ENCODE data around the gene TTL.
"Not testable (repeated sequence)": the region's sequence is repeated elsewhere in the genome, so short reads cannot be mapped to it uniquely, and the experiment has no call there.

The TTL gene

DNA sequence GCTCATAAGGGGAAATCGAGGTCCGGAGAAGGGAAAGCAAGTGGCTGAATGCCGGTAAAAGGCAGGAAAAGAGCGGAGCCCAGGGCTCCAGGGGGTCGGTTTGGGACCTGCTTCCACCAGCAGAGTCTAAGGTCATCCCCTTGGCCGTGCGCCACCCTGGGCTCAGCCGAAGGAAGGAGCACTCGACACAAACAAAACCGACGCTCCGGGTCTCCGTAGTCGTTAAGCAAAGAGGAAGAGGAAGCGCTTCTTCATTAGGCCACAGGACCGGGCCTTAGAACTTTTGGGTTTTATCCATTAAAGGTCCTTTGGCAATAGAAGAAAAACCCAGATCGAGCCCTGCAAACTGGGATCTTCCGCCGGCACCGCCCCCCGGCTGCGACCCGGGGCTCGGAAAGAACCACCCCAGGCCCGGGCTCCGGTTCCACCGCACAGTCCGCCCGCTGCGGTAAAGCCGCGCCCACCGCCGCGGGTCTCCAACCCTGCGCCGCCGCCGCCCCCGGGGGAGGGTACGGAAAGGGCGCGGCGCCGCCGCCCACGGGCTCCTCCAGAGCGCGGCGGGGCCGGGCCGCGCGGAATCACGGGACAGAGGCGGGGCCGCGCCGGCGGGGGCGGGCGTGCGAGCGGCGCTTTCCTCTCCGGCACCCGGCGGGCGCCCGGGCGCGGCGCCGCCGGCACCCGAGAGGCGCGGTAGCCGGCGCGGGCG is at the start of gene TTL:
Gene TTL, plus strand, starts transcription at position 629 of the 706 bp plus-strand sequence. CDS start 189 bp downstream, outside the sequence.
- in situ Hi-C loops (cut with MboI; ENCODE audit: low pct_unique_long_range_greater_than_20kb, low sequenced_read_pairs), result no loop called here

DNA sequence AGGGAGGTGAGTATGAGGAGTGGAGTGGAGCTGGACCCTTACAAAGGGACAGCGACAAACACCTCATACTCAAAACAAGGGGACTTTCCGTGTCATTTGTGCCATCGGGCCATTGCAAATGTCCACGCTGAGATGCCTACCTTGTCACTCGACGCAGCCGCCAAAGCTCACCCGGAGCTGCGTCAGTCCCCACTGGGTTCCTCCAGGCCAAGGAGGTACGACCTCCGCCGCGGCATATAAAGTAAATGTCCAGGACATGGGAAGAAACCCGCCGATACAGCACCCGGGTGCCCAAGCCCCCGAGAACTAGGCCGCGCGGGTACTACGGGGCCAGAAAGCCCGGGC is 49.6 kb upstream of the TTL start:
- in situ Hi-C loops (cut with MboI; ENCODE audit: low pct_unique_long_range_greater_than_20kb, low sequenced_read_pairs); DNase-seq: not testable (repeated sequence)

More for the DNA sequence above, at the start of gene TTL:
- DNase-seq, result peak; percentile 77

DNA sequence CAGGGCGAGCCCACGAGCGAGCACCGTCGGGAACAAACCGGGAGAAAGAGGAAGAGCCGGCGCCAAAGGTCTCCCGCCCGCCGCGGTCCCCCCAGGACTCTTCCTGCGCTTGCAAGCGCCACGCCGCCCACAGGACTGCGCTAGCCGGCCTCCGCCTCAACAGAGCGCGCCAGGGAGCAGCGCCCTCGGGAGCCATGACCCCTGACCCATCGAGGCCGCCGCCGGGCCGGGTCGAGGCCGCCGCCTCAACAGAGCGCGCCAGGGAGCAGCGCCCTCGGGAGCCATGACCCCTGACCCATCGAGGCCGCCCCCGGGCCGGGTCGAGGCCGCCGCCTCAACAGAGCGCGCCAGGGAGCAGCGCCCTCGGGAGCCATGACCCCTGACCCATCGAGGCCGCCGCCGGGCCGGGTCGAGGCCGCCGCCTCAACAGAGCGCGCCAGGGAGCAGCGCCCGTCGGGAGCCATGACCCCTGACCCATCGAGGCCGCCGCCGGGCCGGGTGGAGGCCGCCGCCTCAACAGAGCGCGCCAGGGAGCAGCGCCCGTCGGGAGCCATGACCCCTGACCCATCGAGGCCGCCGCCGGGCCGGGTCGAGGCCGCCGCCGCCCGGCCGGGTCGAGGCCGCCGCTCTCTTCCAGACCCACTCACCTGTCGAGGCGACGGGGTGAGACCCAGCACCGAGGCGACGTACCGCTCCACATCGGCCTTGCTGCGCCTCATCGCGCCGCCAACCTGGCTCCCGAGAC is 49.0 kb upstream of the TTL start:
- peak; percentile 49 for DNase-seq
- in situ Hi-C loops (cut with MboI; ENCODE audit: low pct_unique_long_range_greater_than_20kb, low sequenced_read_pairs), result not testable (repeated sequence)

DNA sequence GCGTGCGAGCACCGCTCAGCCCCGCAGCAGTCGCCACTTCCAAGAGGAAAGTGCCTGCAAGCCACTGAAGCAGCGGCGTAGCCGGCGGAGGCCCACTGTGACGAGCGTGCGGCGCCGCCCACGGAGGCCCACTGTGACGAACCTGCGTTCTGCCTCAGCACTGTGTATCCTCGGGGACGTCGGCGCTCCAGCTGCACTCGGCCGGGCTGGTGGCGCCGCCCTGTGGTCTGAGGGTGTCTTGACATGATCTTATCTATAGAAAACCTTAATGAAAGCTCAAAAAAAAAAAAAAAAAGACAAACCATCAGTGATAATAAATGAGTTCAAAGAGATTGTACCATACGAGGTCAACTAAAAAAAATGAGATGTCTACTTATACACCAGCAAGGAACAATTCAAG is 48.5 kb upstream of the TTL start, which contains the start of gene RGPD8:
Gene RGPD8, minus strand, starts transcription at position 166 of the 400 bp plus-strand sequence. CDS start 192 bp downstream, outside the sequence.
- in situ Hi-C loops (cut with MboI; ENCODE audit: low pct_unique_long_range_greater_than_20kb, low sequenced_read_pairs), result not testable (repeated sequence)
- DNase-seq, result peak; percentile 90

DNA sequence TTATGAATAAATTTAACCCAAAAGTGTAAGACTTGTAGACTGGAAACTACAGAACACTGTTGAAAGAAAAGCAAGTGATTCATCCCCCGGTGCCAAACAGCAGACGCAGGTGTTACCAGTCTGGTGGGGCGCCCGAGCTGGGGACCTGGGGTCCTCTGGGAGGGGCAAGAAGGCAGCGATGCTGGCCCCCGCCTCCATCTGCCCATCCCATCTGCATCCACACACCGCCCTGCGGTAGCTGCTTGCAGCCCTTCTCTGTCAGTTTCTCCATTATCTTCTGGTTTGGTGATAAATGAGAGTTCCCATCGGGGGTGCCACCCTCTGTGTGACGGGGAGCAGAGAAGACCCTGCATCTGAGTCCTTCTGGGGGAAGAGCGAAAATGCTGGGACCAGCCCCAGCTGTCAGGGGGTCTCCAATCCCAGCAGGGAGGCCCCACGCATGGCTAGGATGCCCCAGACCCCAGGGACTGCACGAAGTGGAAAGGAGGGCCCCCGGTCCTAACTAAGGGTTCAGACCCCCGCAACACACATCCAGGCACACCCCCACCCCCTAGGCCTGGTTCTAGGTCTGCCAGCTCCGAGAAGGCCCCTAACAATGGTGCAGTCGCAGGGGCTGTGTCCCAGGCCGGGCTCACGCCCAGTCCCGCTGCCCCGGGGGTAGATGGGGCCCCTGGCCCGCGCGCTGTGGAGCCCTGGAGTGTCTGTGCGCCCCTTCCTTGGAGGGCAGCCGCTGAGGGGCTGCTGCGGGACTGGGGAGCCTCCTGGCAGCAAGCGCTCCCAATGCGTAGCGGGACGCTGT is 47.8 kb upstream of the TTL start:
- DNase-seq, result no peak
- in situ Hi-C loops (cut with MboI; ENCODE audit: low pct_unique_long_range_greater_than_20kb, low sequenced_read_pairs), result no loop called here

GRCh38 chr2:112434890-112435715 is 46.9 kb upstream of the TTL start:
- in situ Hi-C loops (cut with MboI; ENCODE audit: low pct_unique_long_range_greater_than_20kb, low sequenced_read_pairs); DNase-seq: not testable (repeated sequence)

DNA sequence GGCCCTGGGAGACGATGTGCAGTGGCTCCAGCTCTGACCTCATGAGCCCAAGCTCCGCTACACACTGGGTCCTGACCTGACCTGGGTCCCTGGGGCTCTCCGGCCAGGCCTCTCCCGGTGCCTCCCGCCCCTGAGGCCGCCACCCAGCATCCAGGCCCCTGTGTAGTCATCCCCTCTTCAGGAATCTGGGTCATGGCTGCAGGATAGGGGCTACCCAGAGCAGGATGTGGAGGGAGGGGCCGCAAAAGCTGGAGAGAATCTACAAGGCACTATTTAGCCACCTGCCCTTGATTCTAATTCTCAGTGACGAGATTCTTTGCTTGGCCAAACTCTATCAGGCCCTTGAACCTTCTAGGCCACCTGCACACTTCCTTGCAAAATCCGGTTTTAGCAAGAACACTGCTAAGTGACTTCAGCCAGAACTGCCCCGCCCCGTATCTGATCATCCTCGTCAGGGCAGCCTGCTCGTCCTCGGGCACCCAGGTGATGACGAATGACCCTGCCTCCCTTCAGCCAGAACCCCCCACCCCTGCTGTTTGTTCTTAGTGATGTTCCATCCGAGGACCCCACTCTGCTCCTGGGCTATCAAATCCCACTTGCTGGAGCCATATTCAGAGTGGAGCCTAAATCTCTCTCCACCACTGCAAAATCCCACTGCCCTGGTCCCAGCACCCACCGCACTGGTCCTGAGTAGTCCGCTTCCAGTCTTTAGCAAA is 46.1 kb upstream of the TTL start:
- DNase-seq; in situ Hi-C loops (cut with MboI; ENCODE audit: low pct_unique_long_range_greater_than_20kb, low sequenced_read_pairs): not testable (repeated sequence)

DNA sequence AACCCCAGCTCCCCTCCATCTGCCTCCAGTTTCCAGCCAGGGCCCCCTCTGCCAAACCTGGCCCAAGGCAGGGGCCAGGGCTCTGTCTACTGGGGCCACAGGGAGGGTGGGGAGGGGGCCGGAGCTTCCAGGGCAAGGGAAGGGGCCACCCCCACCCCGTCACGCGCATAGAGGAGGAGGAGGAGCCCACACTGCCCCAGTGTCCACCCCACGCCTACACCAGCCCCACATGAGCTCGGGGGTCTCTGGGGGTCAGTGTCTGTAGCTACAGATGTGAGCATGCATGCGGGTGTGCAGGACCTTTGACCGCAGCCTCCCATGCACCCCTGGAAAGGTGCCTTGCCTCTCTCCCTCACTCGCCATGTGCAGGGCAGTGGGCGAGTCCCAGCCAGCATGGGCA is 45.0 kb upstream of the TTL start:
- in situ Hi-C loops (cut with MboI; ENCODE audit: low pct_unique_long_range_greater_than_20kb, low sequenced_read_pairs); DNase-seq: not testable (repeated sequence)

GRCh38 chr2:112437405-112437831 is 44.5 kb upstream of the TTL start:
- in situ Hi-C loops (cut with MboI; ENCODE audit: low pct_unique_long_range_greater_than_20kb, low sequenced_read_pairs); DNase-seq: not testable (repeated sequence)

DNA sequence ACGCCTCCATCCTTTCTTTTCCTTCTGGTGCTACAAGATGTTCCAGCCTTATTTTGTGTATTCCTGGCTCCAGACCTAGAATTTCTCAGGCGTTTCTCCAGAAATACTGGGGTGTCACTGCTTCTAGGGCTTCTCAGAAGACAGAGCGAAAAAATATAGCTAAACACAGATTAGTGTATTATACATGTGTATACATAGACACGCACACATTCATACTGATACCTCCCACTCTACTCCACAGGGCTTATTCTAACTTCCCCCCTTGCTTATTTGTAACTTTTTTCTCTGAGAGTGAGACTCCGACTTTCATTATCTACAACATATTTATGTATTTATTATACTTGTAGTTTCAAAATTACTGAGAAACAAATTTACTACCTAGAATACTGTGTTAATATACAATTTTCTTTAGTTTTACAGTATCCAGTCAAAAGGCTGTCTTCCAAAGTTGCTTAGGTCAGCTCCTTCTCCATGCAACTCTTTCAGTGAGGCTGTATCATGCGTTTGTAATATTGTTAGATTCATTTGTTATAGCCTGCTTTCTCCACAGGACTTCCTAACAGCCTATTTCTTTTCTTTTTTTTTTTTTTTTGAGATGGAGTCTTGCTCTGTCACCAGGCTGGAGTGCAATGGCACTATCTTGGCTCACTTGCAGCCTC is 43.2 kb upstream of the TTL start:
- in situ Hi-C loops (cut with MboI; ENCODE audit: low pct_unique_long_range_greater_than_20kb, low sequenced_read_pairs); DNase-seq: not testable (repeated sequence)

DNA sequence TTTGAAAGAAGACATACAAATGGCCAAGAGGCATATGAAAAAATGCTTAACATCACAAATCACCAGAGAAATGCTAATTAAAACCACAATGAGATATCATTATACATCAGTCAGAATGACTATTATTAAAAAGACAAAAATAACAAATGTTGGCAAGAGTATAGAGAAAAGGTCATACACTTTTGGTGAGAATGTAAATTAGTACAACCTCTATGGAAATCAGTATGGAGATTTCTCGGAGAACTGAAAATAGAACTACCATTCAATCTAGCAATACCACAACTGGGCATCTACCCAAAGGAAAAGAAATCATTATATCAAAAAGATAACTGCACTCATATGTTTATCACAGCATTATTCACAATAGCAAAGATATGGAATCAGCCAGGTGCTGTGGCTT is 37.7 kb upstream of the TTL start:
- in situ Hi-C loops (cut with MboI; ENCODE audit: low pct_unique_long_range_greater_than_20kb, low sequenced_read_pairs); DNase-seq: not testable (repeated sequence)

- DNase-seq, result no peak
- in situ Hi-C loops (cut with MboI; ENCODE audit: low pct_unique_long_range_greater_than_20kb, low sequenced_read_pairs), result no loop called here
Observed at GRCh38 chr2:112449854-112450253, 32.1 kb upstream of the TTL start.

DNA sequence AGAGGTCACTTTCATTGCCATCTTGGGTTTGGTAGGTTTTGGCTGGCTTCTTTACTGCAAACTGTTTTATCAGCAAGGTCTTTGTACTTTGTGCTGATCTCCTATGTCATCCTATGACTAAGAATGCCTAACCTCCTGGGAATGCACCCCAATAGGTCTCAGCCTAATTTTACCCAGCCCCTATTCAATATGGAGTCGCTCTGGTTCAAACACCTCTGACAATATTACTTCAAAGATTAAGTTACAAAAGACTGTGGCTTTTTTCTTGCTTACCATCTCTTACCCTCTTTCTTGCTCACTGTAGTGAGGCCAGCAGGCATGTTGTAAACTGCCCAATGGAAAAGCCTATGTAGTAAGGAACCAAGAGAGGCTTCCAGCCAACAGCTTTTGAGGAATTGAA is 30.6 kb upstream of the TTL start:
- in situ Hi-C loops (cut with MboI; ENCODE audit: low pct_unique_long_range_greater_than_20kb, low sequenced_read_pairs), result no loop called here
- DNase-seq, result no peak

DNA sequence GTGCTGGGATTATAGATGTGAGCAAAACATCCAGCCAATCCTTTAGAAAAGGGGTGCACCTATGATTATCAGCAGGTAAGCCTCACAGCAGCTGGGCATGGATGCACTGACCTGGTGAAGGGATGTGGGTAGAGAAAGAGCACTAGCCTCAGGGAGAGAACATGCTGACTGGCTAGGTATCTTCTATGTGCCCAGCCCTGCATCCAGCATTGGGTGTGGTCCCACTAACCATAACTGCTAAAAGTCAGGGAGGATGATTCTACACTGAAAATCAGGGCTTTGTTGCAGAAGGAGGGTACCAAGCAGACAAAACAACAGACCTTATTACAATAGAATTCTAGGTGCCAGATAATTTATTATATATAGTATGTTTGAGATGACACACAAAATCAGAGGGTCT is 27.4 kb upstream of the TTL start:
- in situ Hi-C loops (cut with MboI; ENCODE audit: low pct_unique_long_range_greater_than_20kb, low sequenced_read_pairs), result no loop called here
- no peak for DNase-seq

GRCh38 chr2:112459372-112459771 is 22.6 kb upstream of the TTL start:
- no peak for DNase-seq
- in situ Hi-C loops (cut with MboI; ENCODE audit: low pct_unique_long_range_greater_than_20kb, low sequenced_read_pairs), result no loop called here

GRCh38 chr2:112462178-112462577 is 19.8 kb upstream of the TTL start:
- no peak for DNase-seq
- in situ Hi-C loops (cut with MboI; ENCODE audit: low pct_unique_long_range_greater_than_20kb, low sequenced_read_pairs), result no loop called here

DNA sequence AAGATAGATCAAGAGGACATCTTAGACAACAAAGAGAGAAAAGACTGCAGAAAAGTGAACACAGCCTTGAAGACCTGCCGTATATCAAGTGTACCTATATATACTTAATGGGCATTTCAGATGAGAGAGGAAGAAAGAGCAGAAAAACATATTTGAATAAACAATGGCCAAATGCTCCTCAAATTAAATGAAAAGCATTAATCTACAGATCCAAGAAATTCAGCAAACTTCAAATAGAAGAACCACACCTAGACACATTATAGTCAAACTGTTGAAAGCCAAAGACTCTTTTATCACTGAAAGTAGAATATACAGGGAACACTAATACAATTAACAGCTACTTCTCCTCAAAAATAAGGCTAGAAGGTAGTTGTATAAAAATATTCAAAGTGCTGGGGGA is 18.7 kb upstream of the TTL start:
- DNase-seq, result no peak
- in situ Hi-C loops (cut with MboI; ENCODE audit: low pct_unique_long_range_greater_than_20kb, low sequenced_read_pairs), result no loop called here

- in situ Hi-C loops (cut with MboI; ENCODE audit: low pct_unique_long_range_greater_than_20kb, low sequenced_read_pairs), result no loop called here
Observed at GRCh38 chr2:112465382-112465781, 16.6 kb upstream of the TTL start.

More at GRCh38 chr2:112465382-112465781, 16.6 kb upstream of the TTL start:
- DNase-seq, result peak; percentile 42

Measured in KBM-7 (cell line).